Kidney (tissue), 14 donors: Measurements from ENCODE around the gene SNED1. TPM values are rescaled to one million over a fixed set of nuclear protein-coding genes. Genes with fewer than 3 reads are reported as not detected.

Experiments
- DNase-seq, 5 donors: peaks; one replicate each; pipeline ENCODE4 v3.0.0-alpha.2; 2013 to 2020
- FAIRE-seq: peaks from 2 replicates; lab custom pipeline; 2012; peaks lifted over from hg19 to GRCh38; lab: Jason Lieb, UNC
- H3K27ac ChIP-seq, 2 donors: one replicate each; pipeline ENCODE4 v1.7.0; 2013; ENCODE audit warnings: low read depth in 2 of 2, low read length in 2 of 2, inconsistent platforms in 1 of 2
- H3K27me3 ChIP-seq: one replicate; pipeline ENCODE4 v1.7.1; 2013; ENCODE audit warnings: low read length, inconsistent platforms; ENCODE audit not compliant: control insufficient read depth, insufficient read depth
- H3K36me3 ChIP-seq, 3 donors: one replicate each; pipeline versions ENCODE4 v1.7.0 to v1.7.1; 2013; ENCODE audit warnings: low read length in 3 of 3, control low read depth in 1 of 3, inconsistent platforms in 1 of 3; ENCODE audit not compliant: insufficient read depth in 3 of 3, control insufficient read depth in 2 of 3
- H3K4me1 ChIP-seq, 3 donors: one replicate each; pipeline versions ENCODE4 v1.7.0 to v1.7.1; 2013; ENCODE audit warnings: low read length in 3 of 3, inconsistent platforms in 1 of 3, low read depth in 1 of 3; ENCODE audit not compliant: control insufficient read depth in 2 of 3, insufficient read depth in 2 of 3
- H3K4me3 ChIP-seq, 3 donors: one replicate each; pipeline versions ENCODE4 v1.7.0 to v1.8.1; 2013; ENCODE audit warnings: low read length in 3 of 3, control low read depth in 1 of 3, inconsistent platforms in 1 of 3
- H3K9ac ChIP-seq, 3 donors: one replicate each; pipeline versions ENCODE4 v1.7.0 to v1.7.1; 2013; ENCODE audit warnings: low read length in 3 of 3, control low read depth in 1 of 3, inconsistent platforms in 1 of 3
- H3K9me3 ChIP-seq, 3 donors: one replicate each; pipeline versions ENCODE4 v1.7.0 to v1.7.1; 2013; ENCODE audit warnings: low read length in 3 of 3, control low read depth in 1 of 3, inconsistent platforms in 1 of 3; ENCODE audit not compliant: control insufficient read depth in 2 of 3, insufficient read depth in 1 of 3
- intact Hi-C: fragments of 100-400 bp; cut with DNase I; formaldehyde crosslinking; loops from one replicate; pipeline ENCODE4 v1.11.1; 2022
- polyA plus RNA-seq: library from polyadenylated mRNA; stranded (reverse); fragments of 350-450 nt; fragmentation: Illumina TruSeq; extraction: RNeasy Lipid Tissue Mini Kit (QIAGEN cat#74804); gene quantifications from one replicate; pipeline ENCODE4 v1.2.3, GENCODE V29; 2014; ENCODE audit warnings: low read depth, low replicate concordance; ENCODE audit not compliant: insufficient read depth
- total RNA-seq: library from RNA; stranded (reverse); fragmentation: NEBNext Ultra II Directional; extraction: Animal tissue kit (Norgen Biotek cat#: 25700); gene quantifications from one replicate; pipeline ENCODE4 v1.2.1, GENCODE V29; 2021
- TF ChIP-seq, protein P1 (sequence below): IDR thresholded peaks from 3 replicates; pipeline ENCODE4 v1.5.1; 2012; ENCODE audit warnings: mild to moderate bottlenecking, moderate library complexity, borderline replicate concordance; ENCODE audit not compliant: insufficient read depth; ENCODE audit errors: extremely low read depth
- donor health status: control.
- donor health status: control.
- donor health status: control.
- donor health status: control.
- donor health status: control.
- donor health status: DM: yes; HTN: yes; CAD: no.
- donor health status: Normal renal cell carcinoma (clear cell type).

Gene SNED1
- total and polyA plus RNA-seq, 2 donors from 2014 or later = 3.0 to 42.1 TPM

DNA sequence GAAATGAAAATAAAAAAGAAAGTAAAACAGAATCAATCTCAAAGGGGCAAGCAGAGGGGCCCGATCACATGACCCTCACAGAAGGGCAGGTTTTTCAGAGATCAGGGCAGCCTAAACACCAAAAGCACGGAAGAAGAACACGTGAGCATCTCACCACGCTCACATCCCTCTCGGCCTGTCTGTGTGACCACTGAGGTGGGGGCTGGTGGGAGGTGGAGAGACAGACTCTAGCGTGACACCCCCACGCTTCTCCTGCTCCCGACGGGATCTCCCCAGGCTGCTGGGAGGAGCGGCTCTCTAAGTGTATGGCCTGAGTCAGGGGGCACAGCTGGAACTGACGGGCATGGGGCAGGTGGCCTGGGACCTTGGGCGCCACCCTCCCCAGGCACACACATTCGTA lies 127.2 kb downstream of the SNED1 start:
- H3K9ac ChIP-seq = no peak overlapping the region
- H3K4me1 ChIP-seq = no peaks in the 10 kb centered on the region
- no peak overlapping the region for H3K27ac ChIP-seq
- TF ChIP-seq, protein P1, sequence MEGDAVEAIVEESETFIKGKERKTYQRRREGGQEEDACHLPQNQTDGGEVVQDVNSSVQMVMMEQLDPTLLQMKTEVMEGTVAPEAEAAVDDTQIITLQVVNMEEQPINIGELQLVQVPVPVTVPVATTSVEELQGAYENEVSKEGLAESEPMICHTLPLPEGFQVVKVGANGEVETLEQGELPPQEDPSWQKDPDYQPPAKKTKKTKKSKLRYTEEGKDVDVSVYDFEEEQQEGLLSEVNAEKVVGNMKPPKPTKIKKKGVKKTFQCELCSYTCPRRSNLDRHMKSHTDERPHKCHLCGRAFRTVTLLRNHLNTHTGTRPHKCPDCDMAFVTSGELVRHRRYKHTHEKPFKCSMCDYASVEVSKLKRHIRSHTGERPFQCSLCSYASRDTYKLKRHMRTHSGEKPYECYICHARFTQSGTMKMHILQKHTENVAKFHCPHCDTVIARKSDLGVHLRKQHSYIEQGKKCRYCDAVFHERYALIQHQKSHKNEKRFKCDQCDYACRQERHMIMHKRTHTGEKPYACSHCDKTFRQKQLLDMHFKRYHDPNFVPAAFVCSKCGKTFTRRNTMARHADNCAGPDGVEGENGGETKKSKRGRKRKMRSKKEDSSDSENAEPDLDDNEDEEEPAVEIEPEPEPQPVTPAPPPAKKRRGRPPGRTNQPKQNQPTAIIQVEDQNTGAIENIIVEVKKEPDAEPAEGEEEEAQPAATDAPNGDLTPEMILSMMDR = no peak
- DNase-seq = peak in 2 of 5 donors; percentile 24 to 41
- H3K9me3 ChIP-seq = no peaks in the 10 kb centered on the region
- no peak overlapping the region for H3K4me3 ChIP-seq
- no peak for FAIRE-seq
- H3K27me3 ChIP-seq = no peaks in the 10 kb centered on the region
- H3K36me3 ChIP-seq = no peaks in the 10 kb centered on the region
- intact Hi-C loops = no loop called here

GRCh38 chr2:241126201-241126611 lies 127.8 kb downstream of the SNED1 start:
- no peak overlapping the region for H3K4me3 ChIP-seq
- TF ChIP-seq, protein P1 = no peak
- H3K9ac ChIP-seq = no peak overlapping the region
- DNase-seq = peak in 2 of 5 donors; percentile 18 to 62
- intact Hi-C loops = no loop called here
- no peaks in the 10 kb centered on the region for H3K27me3 ChIP-seq
- H3K9me3 ChIP-seq = no peaks in the 10 kb centered on the region
- no peak overlapping the region for H3K27ac ChIP-seq
- no peaks in the 10 kb centered on the region for H3K36me3 ChIP-seq
- FAIRE-seq = no peak
- H3K4me1 ChIP-seq = no peaks in the 10 kb centered on the region

GRCh38 chr2:241126771-241127202 lies 128.4 kb downstream of the SNED1 start:
- Histone ChIP-seq H3K27me3 (no peaks in the 10 kb centered on the region), H3K4me1 (no peaks in the 10 kb centered on the region), H3K36me3 (no peaks in the 10 kb centered on the region), H3K27ac (no peak overlapping the region), H3K9me3 (no peaks in the 10 kb centered on the region), H3K4me3 (no peak overlapping the region), H3K9ac (no peak overlapping the region)
- no peak for FAIRE-seq
- TF ChIP-seq, protein P1 = no peak
- intact Hi-C loops = no loop called here
- peak in 2 of 5 donors; percentile 11 to 73 for DNase-seq

- no peaks in the 10 kb centered on the region for H3K9me3 ChIP-seq
Measured at GRCh38 chr2:241128266-241128665, 129.8 kb downstream of the SNED1 start.

More at GRCh38 chr2:241128266-241128665, 129.8 kb downstream of the SNED1 start:
- TF ChIP-seq, protein P1 = no peak
- DNase-seq = peak in 2 of 5 donors; percentile 10 to 51
- Histone ChIP-seq H3K27ac (no peak overlapping the region), H3K9ac (no peak overlapping the region), H3K4me1 (no peaks in the 10 kb centered on the region), H3K36me3 (no peaks in the 10 kb centered on the region), H3K4me3 (no peak overlapping the region), H3K27me3 (no peaks in the 10 kb centered on the region)
- intact Hi-C loops = no loop called here
- no peak for FAIRE-seq
